Heart left ventricle (tissue), 16 donors: ENCODE measurements around the gene ZNF598. TPM values are rescaled to one million over a fixed set of nuclear protein-coding genes. Genes with fewer than 3 reads are reported as not detected.
A peak's percentile ranks its signal among the peaks of the same experiment; 100 is the strongest.

Source experiments
- ATAC-seq, 4 donors: fragments of 200-7000 bp; cut with Tn5 transposase; one replicate each; pipeline ENCODE4 v1.9.1; 2020 to 2022; ENCODE audit warnings: moderate library complexity in 4 of 4, mild to moderate bottlenecking in 3 of 4, moderate number of reproducible peaks in 1 of 4
- DNase-seq, 5 donors: peaks; one replicate each; pipeline ENCODE4 v3.0.0-alpha.2; 2020
- H3K27ac ChIP-seq, 12 donors: fragments of 200-600 bp; sonication (generic) in 4 of 12; one replicate each; pipeline versions ENCODE4 v1.5.0 to v1.8.0; 2016 to 2022; ENCODE audit warnings: mild to moderate bottlenecking in 2 of 12
- H3K27me3 ChIP-seq, 9 donors: fragments of 200-600 bp; sonication (generic) in 2 of 9; one replicate each; pipeline versions ENCODE4 v1.5.1 to v1.8.0; 2016 to 2022; ENCODE audit warnings: mild to moderate bottlenecking in 3 of 9
- H3K36me3 ChIP-seq, 9 donors: fragments of 200-600 bp; sonication (generic) in 2 of 9; one replicate each; pipeline versions ENCODE4 v1.5.0 to v1.8.0; 2018 to 2022; ENCODE audit warnings: mild to moderate bottlenecking in 2 of 9
- H3K4me1 ChIP-seq, 12 donors: fragments of 200-600 bp; sonication (generic) in 4 of 12; one replicate each; pipeline versions ENCODE4 v1.5.0 to v1.8.0; 2016 to 2022; ENCODE audit warnings: mild to moderate bottlenecking in 3 of 12
- H3K4me3 ChIP-seq, 12 donors: fragments of 200-600 bp; sonication (generic) in 4 of 12; one replicate each; pipeline versions ENCODE4 v1.5.0 to v1.8.0; 2017 to 2022; ENCODE audit warnings: mild to moderate bottlenecking in 9 of 12, moderate library complexity in 4 of 12
- H3K9me3 ChIP-seq, 12 donors: fragments of 200-600 bp; sonication (generic) in 4 of 12; one replicate each; pipeline versions ENCODE4 v1.5.0 to v1.8.0; 2016 to 2022; ENCODE audit warnings: mild to moderate bottlenecking in 1 of 12
- CTCF ChIP-seq, 12 donors: fragments of 200-600 bp; sonication (generic) in 4 of 12; IDR thresholded peaks; one replicate each; pipeline versions ENCODE4 v1.5.0 to v1.8.0; 2018 to 2022; ENCODE audit warnings: antibody characterized with exemption in 12 of 12, mild to moderate bottlenecking in 5 of 12
- POLR2A ChIP-seq, 2 donors: fragments of 450-650 bp; IDR thresholded peaks; one replicate each; pipeline ENCODE4 v1.6.1; 2017; ENCODE audit warnings: antibody characterized with exemption in 2 of 2, mild to moderate bottlenecking in 2 of 2, moderate library complexity in 2 of 2
- WGBS, 4 donors: extraction: QIAGEN DNeasy Blood & Tissue Kit in 2 of 4; methylation state at CpG; one replicate each; pipeline versions ENCODE4 v1.1.5 to v1.1.7; 2013 to 2018; 5-methylcytosine and 5-hydroxymethylcytosine counted together
- intact Hi-C, 10 donors: fragments of 100-400 bp; cut with DNase I; formaldehyde crosslinking; loops; one replicate each; pipeline versions ENCODE4 v1.11.1 to v1.14.2; 2022
- polyA plus RNA-seq, 2 donors: library from polyadenylated mRNA; stranded (reverse); fragments of 200-250 nt; gene quantifications; one replicate each; pipeline ENCODE4 v1.2.3, GENCODE V29; 2013
- total RNA-seq, 9 donors: library from RNA; depleted of rRNA in 2 of 9; stranded (reverse); fragments of >200 nt in 2 of 9; fragmentation: NEBNext Ultra II Directional in 3 of 9; extraction: Animal tissue kit (Norgen Biotek cat#: 25700) in 3 of 9; gene quantifications; one replicate each; pipeline versions ENCODE4 v1.1.0 to v1.2.4, GENCODE V29; 2016 to 2023
- donor health status: ischemic (EF 13 %, LVEDD 7.1; RV severe dilation, severe dysfunction).
- donor health status: healthy with polysubstance abuse.
- donor health status: DM: no; HTN: yes; CAD: no.
- donor health status: DM: no; HTN: no; CAD: no.
- donor health status: ischemic (EF 25% LVEDD 6.9; RV normal size, moderate dysfunction).
- donor health status: ischemic (EF 25% LVEDD 5.7; RV mildly dilated, moderate dysfunction).
- donor health status: healthy.
- donor health status: DM: yes; HTN: yes; CAD: no.
- donor health status: ischemic (EF 35%, LVEDD 5.7; RV mildly dilated, moderate dysfunction).
- donor health status: nonischemic (EF 11% LVEDD 7.7; RV severe dilation, severe dysfunction).
- donor health status: DM: yes; HTN: yes; CAD: no.
- donor health status: PGD.
- donor health status: ischemic (EF 29% LVEDD 5.4; RV normal size, mild dysfunction).
- donor health status: nonischemic (EF 23%, LVEDD 6.1; RV moderate dilation, normal function).

The ZNF598 gene
- total and polyA plus RNA-seq, 11 donors = 9.4 to 47.4 (median 17.0) TPM

- Histone ChIP-seq H3K4me3 (no peak overlapping the region), H3K27ac (no peak overlapping the region), H3K9me3 (no peaks in the 10 kb centered on the region), H3K27me3 (no peaks in the 10 kb centered on the region), H3K36me3 (peaks cover 0 to 87% (median 71%) of the 10 kb centered on the region in 9 donors), H3K4me1 (no peaks in the 10 kb centered on the region)
- intact Hi-C loops = loop anchor here in 3 of 10 donors (2.0 to 5.0 kb wide), 2 partner anchors 34 to 35 kb away; no protein-coding TSS in a partner anchor
- peak in 2 of 4 donors; percentile 23 to 84 for ATAC-seq
- DNase-seq = no peak
- TF ChIP-seq CTCF (IDR thresholded peaks at IDR 0.05) = peak in 1 of 12 donors; percentile 17
- TF ChIP-seq POLR2A (IDR thresholded peaks at IDR 0.05) = no peak
- WGBS, 4 donors = 88 to 95% (median 90%) methylated on average over 13 to 19 of the region's 19 CpGs
Observed at GRCh38 chr16:2056681-2057407, 47.2 kb upstream of the ZNF598 start.

GRCh38 chr16:2056077-2056476, 46.5 kb upstream of the ZNF598 start:
- H3K9me3 ChIP-seq = no peaks in the 10 kb centered on the region
- no peak for DNase-seq
- intact Hi-C loops = loop anchor here in 3 of 10 donors (2.0 to 5.0 kb wide), 2 partner anchors 33 to 34 kb away; no protein-coding TSS in a partner anchor
- no peak overlapping the region for H3K27ac ChIP-seq
- H3K27me3 ChIP-seq = no peaks in the 10 kb centered on the region
- H3K4me1 ChIP-seq = no peaks in the 10 kb centered on the region
- ATAC-seq = peak in 2 of 4 donors; percentile 36 to 56
- WGBS, 4 donors = 58 to 72% (median 62%) methylated on average over 8 to 15 of the region's 15 CpGs
- TF ChIP-seq POLR2A (IDR thresholded peaks at IDR 0.05) (no peak), CTCF (IDR thresholded peaks at IDR 0.05) (peak in 8 of 12 donors; percentile 12 to 40 (median 14))
- peaks cover 0 to 91% (median 74%) of the 10 kb centered on the region in 9 donors for H3K36me3 ChIP-seq
- H3K4me3 ChIP-seq = no peak overlapping the region

- Histone ChIP-seq H3K36me3 (peaks cover 0 to 90% (median 76%) of the 10 kb centered on the region in 9 donors), H3K9me3 (no peaks in the 10 kb centered on the region)
- no peak for TF ChIP-seq POLR2A (IDR thresholded peaks at IDR 0.05)
- TF ChIP-seq CTCF (IDR thresholded peaks at IDR 0.05) = no peak
Observed at GRCh38 chr16:2054543-2055245, 45.1 kb upstream of the ZNF598 start.

GRCh38 chr16:2053897-2054296, 44.3 kb upstream of the ZNF598 start:
- Histone ChIP-seq H3K9me3 (no peaks in the 10 kb centered on the region), H3K36me3 (peaks cover 0 to 87% (median 73%) of the 10 kb centered on the region in 9 donors), H3K27ac (no peak overlapping the region), H3K27me3 (no peaks in the 10 kb centered on the region), H3K4me3 (no peak overlapping the region), H3K4me1 (peaks cover 0 to 10% (median 3%) of the 10 kb centered on the region in 12 donors)
- TF ChIP-seq POLR2A (IDR thresholded peaks at IDR 0.05) (no peak), CTCF (IDR thresholded peaks at IDR 0.05) (no peak)
- ATAC-seq = peak in 1 of 4 donors; percentile 18
- WGBS, 4 donors = 89 to 96% (median 93%) methylated on average over 8 to 17 of the region's 17 CpGs
- no peak for DNase-seq
- intact Hi-C loops = loop anchor here in 1 of 10 donors (5.0 kb wide), 1 partner anchor 37 kb away; the partner anchor contains the start of gene NPW

More at GRCh38 chr16:2054543-2055245, 45.1 kb upstream of the ZNF598 start:
- ATAC-seq = peak in 1 of 4 donors; percentile 9
- Histone ChIP-seq H3K4me3 (no peak overlapping the region), H3K27ac (no peak overlapping the region), H3K27me3 (no peaks in the 10 kb centered on the region), H3K4me1 (peaks cover 0 to 3% (median 0%) of the 10 kb centered on the region in 12 donors)
- intact Hi-C loops = loop anchor here in 3 of 10 donors (5.0 kb wide), 2 partner anchors 32 to 37 kb away; partner anchors contain the start of gene NPW (in 1 of the 3)
- 92 to 97% (median 95%) methylated on average over 22 to 29 of the region's 29 CpGs for WGBS, 4 donors
- no peak for DNase-seq
